Head of caudate nucleus (tissue), 42 donors: ENCODE results near the gene MEAK7.

ENCODE experiments used
- DNase-seq, 42 donors: peaks; one replicate each; pipeline versions ENCODE4 v3.0.0 to v3.0.0-alpha.2; 2020 to 2021; ENCODE audit warnings: mixed read lengths in 7 of 42
- intact Hi-C: fragments of 100-400 bp; cut with DNase I; formaldehyde crosslinking; loops from one replicate; pipeline ENCODE4 v1.15.0; 2022

MEAK7 gene

DNA sequence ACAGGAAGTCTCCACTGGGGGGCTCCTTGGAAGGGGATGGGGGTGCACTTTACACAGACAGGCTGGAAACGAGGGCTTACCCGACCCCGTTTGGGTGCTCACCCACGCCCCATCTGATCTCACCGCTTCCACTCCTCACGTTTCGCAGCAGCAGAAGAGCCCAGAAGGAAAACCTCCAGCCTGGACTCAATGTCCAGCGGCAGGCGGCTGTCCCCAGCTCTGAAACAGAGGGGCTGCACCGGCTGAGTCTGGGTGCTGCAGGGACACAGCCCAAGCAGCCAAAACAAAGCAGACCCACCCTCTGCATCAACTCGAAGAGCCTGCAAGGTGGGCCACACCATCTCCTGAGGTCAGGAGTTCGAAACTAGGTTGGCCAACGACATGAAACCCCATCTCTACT is 3.9 kb downstream of the MEAK7 start:
- DNase-seq, result peak in 2 of 42 donors; percentile 3 to 12
- intact Hi-C loops, result no loop called here

DNA sequence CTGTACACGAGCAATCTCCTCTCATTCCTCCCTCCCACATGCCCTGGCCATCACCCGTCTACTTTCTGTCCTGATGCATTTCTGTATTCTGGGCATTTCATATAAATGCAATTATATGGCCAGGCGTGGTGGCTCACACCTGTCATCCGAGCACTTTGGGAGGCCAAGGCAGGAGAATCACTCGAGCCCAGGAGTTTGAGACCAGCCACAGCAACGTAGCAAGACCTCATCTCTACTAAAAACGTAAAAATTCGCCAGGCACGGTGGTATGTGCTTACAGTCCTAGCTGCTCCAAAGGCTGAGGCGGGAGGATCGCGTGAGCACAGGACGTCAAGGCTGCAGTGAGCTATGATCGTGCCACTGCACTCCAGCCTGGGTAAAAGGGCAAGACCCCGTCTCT is 4.8 kb downstream of the MEAK7 start:
- intact Hi-C loops, result no loop called here
- peak in 2 of 42 donors; percentile 7 to 15 for DNase-seq

DNA sequence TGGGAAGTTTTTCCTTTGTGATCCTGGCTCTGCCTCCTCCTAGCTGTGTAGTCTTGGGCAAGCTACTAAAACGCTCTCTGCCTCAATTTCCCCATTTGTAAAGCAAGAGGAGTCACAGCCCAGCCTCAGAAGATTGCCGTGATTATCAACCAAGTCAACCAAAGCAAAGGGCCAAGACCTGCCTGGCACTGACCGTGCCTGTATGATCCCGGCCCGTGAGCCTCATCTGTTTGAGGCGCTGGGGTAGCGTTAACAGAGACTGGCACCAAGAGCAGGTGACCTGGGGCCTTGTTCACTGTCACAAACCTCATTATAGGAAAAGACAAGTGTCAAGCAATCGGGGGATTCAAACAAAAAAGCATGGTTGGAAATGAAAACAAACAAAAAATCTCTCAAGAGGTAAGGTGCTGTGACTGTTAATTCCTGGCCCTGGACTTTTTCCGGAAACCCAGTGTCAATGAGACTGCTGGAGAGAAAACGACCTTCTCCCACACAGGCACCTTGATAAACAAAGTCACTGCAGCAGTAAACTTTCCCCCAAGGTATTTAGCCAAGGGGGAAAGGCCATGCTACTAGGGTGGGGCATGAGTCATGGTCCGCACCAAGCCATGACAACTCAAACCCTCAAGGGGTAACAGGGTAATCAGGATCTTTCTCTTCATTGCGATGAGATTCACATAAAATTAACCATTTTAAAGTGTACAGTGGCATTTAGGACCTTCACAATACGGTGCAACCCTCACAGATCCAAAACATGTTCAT is 5.4 kb downstream of the MEAK7 start:
- peak in 2 of 42 donors; percentile 4 to 27 for DNase-seq
- intact Hi-C loops, result no loop called here

DNA sequence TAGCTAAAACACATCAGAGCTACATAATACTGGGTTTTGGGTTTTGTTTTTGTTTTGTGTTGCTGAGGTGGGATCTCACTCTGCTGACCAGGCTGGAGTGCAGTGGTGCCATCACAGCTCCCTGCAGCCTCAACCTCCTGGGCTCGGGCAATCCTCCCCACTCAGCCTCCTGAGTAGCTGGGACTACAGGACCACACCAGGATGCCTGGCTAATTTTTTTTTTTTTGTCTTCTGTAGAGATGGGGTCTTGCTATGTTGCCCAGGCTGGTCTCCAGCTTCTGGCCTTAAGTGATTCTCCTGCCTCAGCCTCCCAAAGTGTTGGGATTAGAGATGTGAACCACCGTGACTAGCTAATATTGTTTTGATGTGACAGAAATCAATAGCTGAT is 6.2 kb downstream of the MEAK7 start:
- intact Hi-C loops, result no loop called here
- DNase-seq, result peak in 3 of 42 donors; percentile 1 to 30 (median 3)

DNA sequence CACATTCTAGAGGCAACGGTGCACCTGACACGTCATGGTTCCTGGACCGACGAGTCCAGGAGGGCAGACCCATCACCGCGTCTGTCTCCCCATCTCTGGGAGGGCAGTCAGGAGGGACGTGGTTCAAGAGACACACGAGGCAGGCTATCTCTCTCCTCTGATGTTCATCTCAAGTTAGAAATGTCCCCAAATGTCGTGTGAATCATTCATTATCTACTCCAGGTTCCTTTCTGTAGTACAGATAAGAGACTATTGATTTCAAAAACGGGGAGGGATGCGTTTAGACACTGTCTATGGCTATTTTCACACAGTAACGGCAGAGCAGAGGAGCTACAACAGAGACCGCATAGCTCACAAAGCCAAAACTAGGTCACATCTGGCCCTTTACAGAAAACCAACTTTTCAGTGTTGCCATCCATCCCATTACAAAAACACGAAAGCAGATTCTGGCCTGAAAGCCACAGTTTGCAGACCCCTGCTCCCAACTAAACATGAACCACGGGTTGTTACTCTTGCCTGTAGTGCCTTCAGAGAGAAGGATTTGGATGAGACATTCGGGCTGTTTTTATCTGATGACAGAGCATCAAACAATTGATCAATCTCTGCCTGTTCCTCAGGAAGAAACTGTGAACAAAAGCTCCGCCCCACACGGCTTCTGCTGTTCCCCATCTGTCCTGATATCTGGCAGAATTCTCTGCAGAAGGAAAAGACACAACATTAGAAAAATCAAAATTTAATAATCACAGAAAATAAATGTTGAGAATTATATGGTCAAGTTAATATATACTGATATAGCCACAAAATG is 6.8 kb downstream of the MEAK7 start:
- peak in 3 of 42 donors; percentile 12 to 34 (median 28) for DNase-seq
- intact Hi-C loops, result no loop called here

DNA sequence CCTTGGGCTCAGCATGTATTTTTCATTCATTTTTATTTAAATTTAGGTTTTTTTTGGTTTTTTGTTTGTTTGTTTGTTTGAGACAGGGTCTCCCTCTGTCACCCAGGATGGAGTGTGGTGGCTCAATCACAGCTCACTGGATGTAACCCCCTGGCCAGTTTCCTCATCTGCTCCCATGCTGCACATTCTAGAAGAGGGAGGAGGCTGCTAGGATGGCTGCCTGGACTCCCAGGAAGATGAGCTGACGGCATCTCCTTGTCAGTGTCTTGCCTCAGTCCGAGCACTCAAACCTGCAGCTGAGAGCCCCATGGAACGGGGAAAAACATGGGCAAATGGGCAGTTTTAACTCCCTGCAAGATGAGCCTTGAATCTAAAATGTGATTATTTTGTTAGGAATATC is 7.5 kb downstream of the MEAK7 start:
- peak in 3 of 42 donors; percentile 6 to 18 (median 9) for DNase-seq
- intact Hi-C loops, result no loop called here

DNA sequence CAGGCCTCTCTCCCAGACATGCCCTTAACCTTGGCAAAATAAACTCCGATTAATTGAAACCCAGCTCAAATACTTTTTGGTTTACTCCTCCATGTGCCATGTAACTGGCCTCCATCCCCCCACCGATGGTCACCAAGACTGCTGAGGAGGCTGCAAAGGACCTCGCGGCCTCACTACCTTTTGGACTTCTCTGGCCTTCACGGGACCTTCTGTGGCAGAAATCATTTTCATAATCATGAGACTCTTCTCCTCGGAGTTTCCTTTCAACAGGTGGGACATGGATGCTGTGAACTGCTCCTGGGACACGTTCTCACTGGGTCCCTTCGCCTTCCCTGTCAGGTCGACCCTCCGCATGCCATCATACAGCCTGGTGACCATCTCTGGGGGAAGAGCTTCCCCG is 9.0 kb downstream of the MEAK7 start:
- no peak for DNase-seq
- intact Hi-C loops, result no loop called here

DNA sequence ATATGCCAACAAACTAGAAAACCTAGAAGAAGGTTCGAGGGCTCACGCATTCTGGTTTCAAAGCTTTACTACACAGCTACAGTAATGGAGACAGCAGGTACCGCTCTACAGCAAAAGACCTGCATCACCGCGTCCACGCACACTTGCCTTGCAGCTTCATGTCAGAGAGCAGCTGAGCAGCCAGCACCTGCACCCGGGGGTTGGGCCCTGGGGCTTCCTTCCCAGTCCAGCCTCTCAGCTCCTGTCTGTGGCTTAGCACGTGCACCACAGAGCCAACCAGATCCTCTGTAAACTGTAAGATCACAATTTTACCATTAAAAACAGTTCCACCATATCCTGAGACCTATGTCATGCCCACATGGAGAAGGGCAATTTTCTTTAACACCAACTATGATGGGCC is 15.3 kb downstream of the MEAK7 start:
- peak in 4 of 42 donors; percentile 7 to 41 (median 28) for DNase-seq
- intact Hi-C loops, result loop anchor here (10.0 kb wide), 2 partner anchors 54 to 514 kb away; no protein-coding TSS in a partner anchor

DNA sequence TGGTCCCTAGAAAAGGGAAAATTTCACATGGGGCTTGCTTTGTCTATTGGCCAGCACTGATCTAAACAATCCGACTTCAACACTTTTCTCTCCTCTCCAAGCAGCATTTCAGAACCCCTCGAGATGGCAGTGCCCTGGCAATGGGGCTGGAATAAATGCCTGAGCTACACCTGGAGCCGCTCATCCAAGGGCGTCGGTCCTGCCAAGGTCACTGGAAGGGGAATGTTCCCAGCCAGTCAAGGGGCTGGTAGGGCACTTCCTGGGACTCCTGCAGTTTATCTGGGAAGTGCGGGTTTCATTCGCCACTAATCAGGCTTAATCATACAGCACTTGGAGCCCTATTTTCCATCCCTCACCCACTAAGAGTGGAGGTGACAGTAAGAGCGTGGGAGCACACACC is 17.1 kb downstream of the MEAK7 start:
- DNase-seq, result peak in 5 of 42 donors; percentile 6 to 34 (median 27)
- intact Hi-C loops, result loop anchor here (10.0 kb wide), 2 partner anchors 53 to 513 kb away; no protein-coding TSS in a partner anchor

DNA sequence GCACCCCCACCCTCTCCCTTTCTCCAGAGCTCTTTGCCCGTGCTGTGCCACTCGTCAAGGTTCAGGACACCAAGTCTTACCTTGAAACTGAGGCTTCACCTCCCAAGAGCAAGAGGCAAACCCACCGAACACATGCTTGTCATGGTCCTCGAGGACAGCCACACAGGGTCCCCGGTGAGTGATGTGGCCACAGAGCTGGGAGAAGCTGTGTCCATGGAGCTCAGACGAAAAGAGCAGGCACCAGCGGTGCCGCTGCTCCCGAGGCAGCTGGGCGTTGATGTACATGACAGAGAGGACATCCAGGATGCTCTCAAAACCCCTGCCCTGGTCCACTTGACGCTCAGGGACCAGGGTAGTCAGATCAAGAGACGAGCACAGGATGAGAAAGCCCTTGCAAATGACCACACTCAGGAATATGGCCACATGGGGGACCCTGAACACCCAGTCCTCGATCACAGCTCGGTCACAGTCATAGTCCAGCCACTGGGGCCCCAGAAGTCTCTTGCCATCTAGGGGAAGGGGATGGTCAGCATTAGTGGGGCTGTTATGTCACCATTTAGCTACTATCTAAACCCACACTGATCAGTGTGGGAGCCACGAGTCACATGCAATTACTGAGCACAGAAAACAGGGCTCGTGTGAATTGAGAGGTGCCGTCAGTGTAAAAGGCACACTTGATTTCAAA is 17.8 kb downstream of the MEAK7 start:
- DNase-seq, result peak in 5 of 42 donors; percentile 6 to 32 (median 21)
- intact Hi-C loops, result loop anchor here (10.0 kb wide), 2 partner anchors 52 to 512 kb away; no protein-coding TSS in a partner anchor

DNA sequence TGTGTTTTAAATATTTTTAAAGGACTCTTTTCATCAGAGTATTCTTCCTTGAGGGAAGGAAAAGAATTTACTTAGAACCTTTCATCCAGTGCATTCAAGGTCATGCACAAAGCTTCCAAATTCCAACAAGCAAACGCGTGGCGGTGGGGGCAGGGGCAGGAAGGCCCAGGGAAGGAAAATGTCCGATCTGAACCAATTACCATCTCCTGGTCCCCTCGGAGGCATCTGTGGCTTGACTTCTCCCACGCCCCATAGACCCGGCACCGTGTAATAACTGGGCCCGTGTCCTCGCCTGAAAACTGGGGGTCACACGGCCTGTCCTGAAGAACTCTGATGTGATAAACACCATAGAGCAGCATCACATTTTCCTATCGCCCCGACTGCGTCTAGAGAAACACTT is 18.3 kb downstream of the MEAK7 start:
- intact Hi-C loops, result loop anchor here (10.0 kb wide), 2 partner anchors 51 to 511 kb away; no protein-coding TSS in a partner anchor
- DNase-seq, result peak in 5 of 42 donors; percentile 6 to 32 (median 22)

DNA sequence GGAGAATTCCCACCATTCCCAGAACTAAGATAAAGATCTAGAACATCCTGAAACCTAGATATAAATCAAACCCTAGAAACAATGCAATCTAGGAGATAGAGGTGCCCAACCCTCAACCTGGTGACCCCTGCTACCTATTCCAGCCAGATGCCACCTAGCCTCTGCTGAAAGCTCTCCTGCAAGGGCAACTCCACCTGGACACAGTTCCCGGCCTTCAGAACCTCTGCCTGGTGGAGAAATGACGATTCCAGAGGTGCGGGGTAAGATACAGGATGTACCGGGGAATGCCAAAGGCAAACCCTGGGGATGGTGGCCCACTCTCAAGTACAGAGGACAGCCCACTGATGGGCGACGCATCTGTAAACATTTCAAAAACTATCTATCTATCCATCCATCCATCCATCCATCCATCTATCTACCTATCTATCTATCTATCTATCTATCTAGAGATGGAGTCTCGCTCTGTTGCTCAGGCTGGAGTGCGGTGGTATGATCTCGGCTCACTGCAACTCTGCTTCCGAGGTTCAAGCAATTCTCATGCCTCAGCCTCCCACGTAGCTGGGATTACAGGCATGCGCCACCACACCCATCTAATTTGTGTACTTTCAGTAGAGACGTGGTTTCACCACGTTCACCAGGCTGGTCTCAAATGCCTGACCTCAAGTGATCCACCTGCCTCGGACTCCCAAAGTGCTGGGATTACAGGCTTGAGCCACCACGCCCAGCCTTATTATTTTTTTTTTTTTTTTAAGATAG is 19.0 kb downstream of the MEAK7 start:
- peak in 6 of 42 donors; percentile 6 to 35 (median 18) for DNase-seq
- intact Hi-C loops, result loop anchor here (2.0 to 10.0 kb wide), 3 partner anchors 51 to 511 kb away; no protein-coding TSS in a partner anchor

DNA sequence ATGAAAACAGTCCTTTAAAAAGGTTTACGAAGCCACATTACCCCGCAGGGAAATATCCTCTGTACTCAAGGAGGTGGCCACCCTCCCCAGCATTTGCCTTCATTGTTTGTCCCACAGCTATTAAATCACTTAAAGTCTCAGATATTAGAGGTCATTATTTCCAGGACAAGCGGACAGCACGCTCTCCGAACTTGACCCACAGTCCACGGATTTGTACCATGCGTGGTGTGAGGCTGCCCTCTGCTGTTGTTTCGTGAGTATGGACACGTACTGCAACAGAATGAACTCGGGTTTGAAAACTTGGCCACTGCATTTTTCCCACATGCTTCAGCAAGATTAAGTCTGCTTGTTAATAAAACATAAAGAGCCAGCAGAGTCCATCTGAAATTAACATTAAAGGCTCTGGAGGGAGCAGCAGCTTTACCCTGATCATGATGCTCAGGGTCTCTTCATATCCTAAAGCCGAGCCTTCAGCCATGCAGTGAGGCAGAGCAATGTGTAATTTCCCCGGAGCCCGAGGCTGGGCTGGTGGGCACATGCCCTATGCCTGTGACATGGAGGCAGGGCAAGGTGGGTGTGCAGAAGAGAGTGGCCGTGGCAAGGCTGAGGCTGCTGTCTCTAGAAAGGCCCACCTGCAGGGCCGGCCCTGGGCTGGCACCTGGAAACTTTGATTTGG is 19.7 kb downstream of the MEAK7 start:
- peak; percentile 42 to 92 (median 83) for DNase-seq
- intact Hi-C loops, result loop anchor here (2.0 to 10.0 kb wide), 4 partner anchors 50 to 510 kb away; no protein-coding TSS in a partner anchor

DNA sequence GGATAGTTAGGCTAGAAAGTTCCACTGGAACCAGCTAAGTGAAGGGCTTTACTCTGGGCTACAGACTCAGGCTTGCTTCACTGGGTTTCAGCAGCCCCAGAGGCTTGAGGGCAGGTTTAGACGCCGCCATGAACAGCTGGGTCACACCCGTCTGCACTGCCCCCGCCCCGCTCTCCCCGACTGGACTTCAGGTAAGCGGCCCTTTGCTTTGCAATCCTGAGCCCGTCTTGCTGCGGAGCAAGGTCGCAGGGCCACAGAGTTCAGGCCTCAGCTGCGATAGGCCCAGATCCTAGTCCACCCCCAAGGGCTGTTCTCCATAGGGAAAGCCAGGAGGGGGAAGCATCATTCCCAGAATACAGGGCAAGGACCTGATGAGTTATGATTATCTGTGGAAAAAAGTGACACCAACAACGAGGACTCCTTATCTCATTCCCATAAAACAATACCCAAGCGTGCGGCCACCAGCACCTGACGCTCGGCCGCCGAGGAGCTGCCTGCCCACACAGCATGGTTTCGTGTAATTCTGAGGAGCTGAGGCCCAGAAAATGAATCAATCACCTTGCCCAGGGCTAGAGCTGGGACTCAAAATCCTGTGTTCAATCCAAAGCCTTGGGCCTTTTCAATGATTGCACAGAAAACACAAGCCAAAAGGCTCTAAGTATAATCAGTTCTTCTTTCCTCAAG is 20.4 kb downstream of the MEAK7 start:
- peak in 6 of 42 donors; percentile 8 to 41 (median 27) for DNase-seq
- intact Hi-C loops, result loop anchor here (2.0 to 10.0 kb wide), 4 partner anchors 49 to 509 kb away; no protein-coding TSS in a partner anchor

DNA sequence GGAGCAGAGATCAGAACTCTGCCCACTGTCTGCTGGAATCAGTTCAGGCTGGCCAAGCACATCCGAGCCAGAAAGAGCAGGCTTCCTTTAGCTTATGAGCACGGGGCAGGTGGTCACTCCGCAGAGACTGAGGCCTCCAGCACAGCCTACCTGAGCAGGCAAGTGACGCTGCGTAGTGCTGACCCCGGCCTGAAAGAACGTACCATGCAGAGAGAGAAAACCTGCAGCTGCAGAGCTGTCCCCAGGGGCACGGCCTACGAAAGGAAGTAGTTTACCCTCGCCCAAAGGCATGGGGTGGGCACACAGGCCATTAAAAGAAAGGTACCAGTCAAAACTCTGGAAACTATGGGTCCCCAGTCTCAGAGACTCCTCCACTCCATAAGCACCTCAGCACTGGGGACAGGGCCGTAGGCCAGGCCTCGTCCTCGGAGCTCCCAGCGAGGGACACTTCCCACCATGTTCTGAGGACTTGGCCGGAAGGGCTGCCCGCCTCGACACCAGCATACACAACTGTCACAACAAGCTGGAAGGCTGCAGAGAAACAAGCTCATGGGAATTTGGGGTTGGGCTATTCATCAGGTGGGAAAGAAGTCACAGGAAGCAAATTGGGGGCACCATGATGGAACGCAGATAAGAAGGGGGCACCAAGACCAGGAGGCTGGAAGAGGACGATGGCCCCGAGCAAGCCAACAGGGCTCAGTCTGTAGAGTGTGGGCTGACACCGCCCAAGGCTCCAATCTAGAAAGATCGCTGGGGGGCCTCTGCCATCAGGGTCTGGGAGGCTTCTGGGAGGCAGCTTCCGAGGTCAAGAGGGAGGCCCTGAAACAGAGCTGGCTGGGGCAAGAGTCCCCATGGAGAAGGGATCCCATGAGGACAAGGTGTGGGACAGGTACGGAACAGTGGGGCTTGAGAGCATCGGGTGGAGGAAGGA is 21.2 kb downstream of the MEAK7 start:
- peak in 5 of 42 donors; percentile 3 to 32 (median 22) for DNase-seq
- intact Hi-C loops, result loop anchor here (5.0 to 10.0 kb wide), 3 partner anchors 48 to 508 kb away; no protein-coding TSS in a partner anchor
